Measurements from ENCODE around the gene ELL. TPM values are rescaled to one million over a fixed set of nuclear protein-coding genes. Genes with fewer than 3 reads are reported as not detected.

The ELL gene
- polyA plus RNA-seq, 4 donors = 8.6 to 12.2 (median 10.4) TPM

DNA sequence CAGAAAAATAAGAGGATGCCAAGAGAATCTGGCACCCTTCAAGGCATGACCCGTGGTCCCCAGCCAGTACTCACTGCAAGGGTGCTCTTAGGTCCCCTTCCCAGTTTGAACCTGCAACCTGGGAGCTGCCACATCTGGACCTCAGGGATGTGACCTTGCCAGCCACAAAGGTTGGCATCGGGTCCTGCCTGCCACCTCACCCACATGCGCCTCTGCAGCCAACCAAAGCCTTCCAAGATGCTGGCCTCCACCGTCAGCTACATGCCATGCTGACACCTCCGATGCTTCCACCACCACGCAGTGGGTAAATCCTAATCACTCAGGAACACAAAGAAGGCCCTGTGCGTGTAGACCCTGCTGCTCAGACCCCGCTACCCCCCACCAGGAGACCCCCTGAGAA lies 35.1 kb downstream of the ELL start:
- FAIRE-seq = no peak
- Histone ChIP-seq H3K27ac (ENCODE audit: low read depth in 1 of 3, low read length in 2 of 3) (peak overlapping the region in 1 of 3 donors; percentile 11), H3K9me3 (ENCODE audit: control insufficient read depth in 2 of 2, insufficient read depth in 1 of 2, low read depth in 1 of 2, low read length in 1 of 2) (no peaks in the 10 kb centered on the region), H3K4me1 (ENCODE audit: control insufficient read depth in 3 of 3, insufficient read depth in 2 of 3, low read depth in 1 of 3, low read length in 2 of 3) (peaks cover 11 to 17% (median 15%) of the 10 kb centered on the region in 3 donors), H3K36me3 (ENCODE audit: control insufficient read depth in 3 of 3, insufficient read depth in 2 of 3, low read depth in 1 of 3, low read length in 3 of 3) (peaks cover 0 to 29% (median 0%) of the 10 kb centered on the region in 3 donors), H3K4me3 (ENCODE audit: low read depth in 1 of 3, low read length in 3 of 3) (no peak overlapping the region), H3K27me3 (ENCODE audit: control insufficient read depth in 3 of 3, insufficient read depth in 3 of 3, low read length in 3 of 3) (no peaks in the 10 kb centered on the region)
- 78 to 90% (median 82%) methylated on average over 8 of the region's 8 CpGs for WGBS, 3 donors
- DNase-seq = no peak

DNA sequence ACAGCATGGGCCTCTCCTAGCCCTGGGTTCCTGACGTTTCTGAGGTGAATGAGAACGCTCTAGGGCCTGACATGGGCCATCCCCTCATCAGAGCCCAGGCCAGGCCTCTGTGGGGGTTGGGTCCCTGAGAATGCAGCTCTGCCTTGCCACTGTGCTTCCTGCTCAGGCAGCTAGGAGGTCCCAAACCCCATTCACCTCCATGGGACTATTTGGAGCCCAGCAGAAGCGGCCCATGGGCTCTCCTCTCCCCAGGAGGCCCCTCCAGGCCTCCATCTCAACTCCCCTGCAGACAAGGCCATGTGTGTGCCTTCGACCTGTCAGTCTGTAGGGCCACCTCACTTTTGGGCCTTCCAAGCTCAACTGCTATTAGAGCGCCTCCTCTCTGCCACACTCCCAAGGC lies 36.9 kb downstream of the ELL start:
- no peak for FAIRE-seq

DNA sequence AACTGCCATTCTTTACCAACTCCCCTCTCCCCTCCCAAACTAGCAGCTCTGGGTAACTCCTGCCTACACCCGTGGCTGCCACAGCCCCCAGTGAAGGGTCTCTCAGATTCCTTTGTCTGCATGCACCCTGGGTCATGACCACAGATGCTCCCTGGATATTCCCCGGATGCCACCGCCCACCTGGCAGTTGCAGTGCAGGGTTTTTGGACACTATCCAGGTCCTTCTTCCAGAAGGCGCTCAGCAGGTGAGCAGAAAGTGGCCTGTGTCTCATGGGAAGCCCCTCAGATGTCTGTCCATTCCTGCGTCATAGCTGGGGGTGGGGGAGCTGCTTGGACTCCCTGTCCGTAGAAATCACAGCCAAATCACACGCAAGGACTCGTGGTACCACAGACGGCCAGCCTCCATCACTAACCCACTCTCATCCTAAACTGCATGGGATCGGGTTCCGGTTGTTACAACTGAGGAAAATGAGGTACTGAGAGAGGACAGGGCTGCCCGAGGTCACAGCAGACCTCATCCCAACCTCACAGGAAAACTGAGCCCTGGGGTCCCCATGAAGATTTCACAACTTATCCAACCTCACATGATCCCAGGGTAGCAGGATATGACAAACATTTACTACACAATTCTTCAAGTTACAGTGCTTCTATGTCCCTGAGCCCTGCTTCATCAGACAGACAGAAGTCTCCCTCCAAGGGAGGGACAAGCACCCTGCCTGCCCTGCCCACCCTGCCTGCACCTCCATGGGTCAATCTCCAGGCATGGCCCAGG lies 38.6 kb downstream of the ELL start:
- H3K4me1 ChIP-seq (ENCODE audit: control insufficient read depth in 3 of 3, insufficient read depth in 2 of 3, low read depth in 1 of 3, low read length in 2 of 3) = peaks cover 11 to 32% (median 25%) of the 10 kb centered on the region in 3 donors
- 59 to 72% (median 71%) methylated on average over 12 of the region's 12 CpGs for WGBS, 3 donors
- FAIRE-seq = no peak
- H3K27me3 ChIP-seq (ENCODE audit: control insufficient read depth in 3 of 3, insufficient read depth in 3 of 3, low read length in 3 of 3) = no peaks in the 10 kb centered on the region
- H3K36me3 ChIP-seq (ENCODE audit: control insufficient read depth in 3 of 3, insufficient read depth in 2 of 3, low read depth in 1 of 3, low read length in 3 of 3) = peaks cover 0 to 28% (median 0%) of the 10 kb centered on the region in 3 donors
- H3K9me3 ChIP-seq (ENCODE audit: control insufficient read depth in 2 of 2, insufficient read depth in 1 of 2, low read depth in 1 of 2, low read length in 1 of 2) = no peaks in the 10 kb centered on the region
- no peak for DNase-seq
- H3K27ac ChIP-seq (ENCODE audit: low read depth in 1 of 3, low read length in 2 of 3) = peak overlapping the region in 1 of 3 donors; percentile 29
- no peak overlapping the region for H3K4me3 ChIP-seq (ENCODE audit: low read depth in 1 of 3, low read length in 3 of 3)

More for the DNA sequence above, 36.9 kb downstream of the ELL start:
- H3K36me3 ChIP-seq (ENCODE audit: control insufficient read depth in 3 of 3, insufficient read depth in 2 of 3, low read depth in 1 of 3, low read length in 3 of 3) = peaks cover 0 to 25% (median 0%) of the 10 kb centered on the region in 3 donors
- H3K9me3 ChIP-seq (ENCODE audit: control insufficient read depth in 2 of 2, insufficient read depth in 1 of 2, low read depth in 1 of 2, low read length in 1 of 2) = no peaks in the 10 kb centered on the region
- H3K4me1 ChIP-seq (ENCODE audit: control insufficient read depth in 3 of 3, insufficient read depth in 2 of 3, low read depth in 1 of 3, low read length in 2 of 3) = peaks cover 11 to 22% (median 20%) of the 10 kb centered on the region in 3 donors
- H3K4me3 ChIP-seq (ENCODE audit: low read depth in 1 of 3, low read length in 3 of 3) = no peak overlapping the region
- WGBS, 3 donors = 84 to 98% (median 93%) methylated on average over 4 to 5 of the region's 5 CpGs
- peak overlapping the region in 1 of 3 donors; percentile 37 for H3K27ac ChIP-seq (ENCODE audit: low read depth in 1 of 3, low read length in 2 of 3)
- DNase-seq = no peak
- no peaks in the 10 kb centered on the region for H3K27me3 ChIP-seq (ENCODE audit: control insufficient read depth in 3 of 3, insufficient read depth in 3 of 3, low read length in 3 of 3)

DNA sequence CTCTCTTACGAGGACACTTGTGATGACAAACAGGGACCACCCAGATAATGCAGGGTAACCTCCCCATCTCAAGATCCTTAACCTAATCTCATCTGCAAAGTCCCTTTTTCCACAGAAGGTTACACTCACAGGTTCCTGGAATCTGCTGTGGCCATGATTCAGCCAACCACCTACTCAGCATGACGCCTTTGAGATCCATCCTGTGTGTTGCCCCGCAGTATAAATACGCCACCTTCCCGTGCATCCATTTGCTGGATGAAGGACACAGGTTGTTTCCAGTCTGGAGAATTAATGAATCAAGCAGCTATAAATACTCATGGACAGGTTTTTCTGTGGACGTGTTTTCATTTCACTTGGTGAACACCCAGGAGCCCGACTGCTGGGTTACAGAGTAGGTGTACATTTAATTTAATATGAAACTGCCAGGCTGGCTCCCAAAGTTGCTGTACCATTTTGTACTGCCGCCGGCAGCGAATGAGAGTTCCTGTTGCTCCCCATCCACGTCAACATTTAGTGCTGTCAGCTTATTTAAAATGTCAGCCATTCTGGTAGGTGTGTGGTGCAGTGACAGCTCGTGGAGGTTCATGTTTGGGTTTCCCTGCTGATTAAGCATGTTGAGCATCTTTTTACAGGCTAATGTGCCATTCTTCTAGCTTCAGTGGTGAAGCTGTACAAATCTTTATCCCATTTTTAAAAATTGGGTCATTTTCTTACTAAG lies 40.2 kb downstream of the ELL start:
- WGBS, 3 donors = 90 to 96% (median 92%) methylated on average over 12 of the region's 12 CpGs
- Histone ChIP-seq H3K36me3 (ENCODE audit: control insufficient read depth in 3 of 3, insufficient read depth in 2 of 3, low read depth in 1 of 3, low read length in 3 of 3) (peaks cover 0 to 33% (median 0%) of the 10 kb centered on the region in 3 donors), H3K4me3 (ENCODE audit: low read depth in 1 of 3, low read length in 3 of 3) (no peak overlapping the region), H3K27ac (ENCODE audit: low read depth in 1 of 3, low read length in 2 of 3) (no peak overlapping the region), H3K4me1 (ENCODE audit: control insufficient read depth in 3 of 3, insufficient read depth in 2 of 3, low read depth in 1 of 3, low read length in 2 of 3) (peaks cover 7 to 29% (median 22%) of the 10 kb centered on the region in 3 donors), H3K27me3 (ENCODE audit: control insufficient read depth in 3 of 3, insufficient read depth in 3 of 3, low read length in 3 of 3) (no peaks in the 10 kb centered on the region), H3K9me3 (ENCODE audit: control insufficient read depth in 2 of 2, insufficient read depth in 1 of 2, low read depth in 1 of 2, low read length in 1 of 2) (no peaks in the 10 kb centered on the region)
- FAIRE-seq = no peak
- no peak for DNase-seq

DNA sequence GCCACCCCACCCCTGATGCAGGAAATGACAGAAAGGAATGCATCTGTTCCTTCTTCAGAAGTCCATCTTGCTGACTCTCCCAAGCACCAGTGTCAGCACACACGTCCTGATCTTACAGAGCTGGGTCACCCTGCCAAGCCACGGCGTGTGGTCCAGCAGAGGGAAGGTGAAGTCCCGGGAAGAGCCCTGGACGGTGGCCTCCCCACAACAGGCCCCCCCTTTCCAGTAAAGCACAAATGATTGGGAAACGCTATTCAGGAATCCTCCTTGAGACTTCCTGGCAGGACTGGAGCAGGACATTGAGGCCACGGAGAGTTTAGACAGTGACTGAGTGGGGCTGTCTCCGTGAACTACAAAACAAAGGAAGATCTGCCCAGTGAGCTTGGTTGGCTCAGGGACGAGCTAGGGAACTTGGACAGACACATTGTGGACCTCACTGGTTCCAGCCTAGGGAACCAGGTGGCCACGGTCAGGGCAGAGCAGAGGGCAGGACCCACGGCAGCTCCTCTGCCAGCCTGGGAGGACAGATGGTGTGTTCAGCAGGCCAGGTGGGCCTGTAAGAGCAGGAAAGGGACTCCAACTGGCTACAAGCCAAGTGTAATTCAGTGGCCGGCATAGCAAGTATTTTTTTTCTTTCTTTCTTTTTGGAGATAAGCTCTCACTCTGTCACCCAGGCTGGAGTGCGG lies 41.7 kb downstream of the ELL start:
- Histone ChIP-seq H3K4me3 (ENCODE audit: low read depth in 1 of 3, low read length in 3 of 3) (no peak overlapping the region), H3K27ac (ENCODE audit: low read depth in 1 of 3, low read length in 2 of 3) (peak overlapping the region; percentile 41 to 91 (median 56)), H3K27me3 (ENCODE audit: control insufficient read depth in 3 of 3, insufficient read depth in 3 of 3, low read length in 3 of 3) (no peaks in the 10 kb centered on the region), H3K9me3 (ENCODE audit: control insufficient read depth in 2 of 2, insufficient read depth in 1 of 2, low read depth in 1 of 2, low read length in 1 of 2) (no peaks in the 10 kb centered on the region), H3K4me1 (ENCODE audit: control insufficient read depth in 3 of 3, insufficient read depth in 2 of 3, low read depth in 1 of 3, low read length in 2 of 3) (peaks cover 3 to 24% (median 13%) of the 10 kb centered on the region in 3 donors), H3K36me3 (ENCODE audit: control insufficient read depth in 3 of 3, insufficient read depth in 2 of 3, low read depth in 1 of 3, low read length in 3 of 3) (peaks cover 0 to 37% (median 0%) of the 10 kb centered on the region in 3 donors)
- 40 to 47% (median 45%) methylated on average over 13 of the region's 13 CpGs for WGBS, 3 donors
- DNase-seq (no peak), FAIRE-seq (no peak)

DNA sequence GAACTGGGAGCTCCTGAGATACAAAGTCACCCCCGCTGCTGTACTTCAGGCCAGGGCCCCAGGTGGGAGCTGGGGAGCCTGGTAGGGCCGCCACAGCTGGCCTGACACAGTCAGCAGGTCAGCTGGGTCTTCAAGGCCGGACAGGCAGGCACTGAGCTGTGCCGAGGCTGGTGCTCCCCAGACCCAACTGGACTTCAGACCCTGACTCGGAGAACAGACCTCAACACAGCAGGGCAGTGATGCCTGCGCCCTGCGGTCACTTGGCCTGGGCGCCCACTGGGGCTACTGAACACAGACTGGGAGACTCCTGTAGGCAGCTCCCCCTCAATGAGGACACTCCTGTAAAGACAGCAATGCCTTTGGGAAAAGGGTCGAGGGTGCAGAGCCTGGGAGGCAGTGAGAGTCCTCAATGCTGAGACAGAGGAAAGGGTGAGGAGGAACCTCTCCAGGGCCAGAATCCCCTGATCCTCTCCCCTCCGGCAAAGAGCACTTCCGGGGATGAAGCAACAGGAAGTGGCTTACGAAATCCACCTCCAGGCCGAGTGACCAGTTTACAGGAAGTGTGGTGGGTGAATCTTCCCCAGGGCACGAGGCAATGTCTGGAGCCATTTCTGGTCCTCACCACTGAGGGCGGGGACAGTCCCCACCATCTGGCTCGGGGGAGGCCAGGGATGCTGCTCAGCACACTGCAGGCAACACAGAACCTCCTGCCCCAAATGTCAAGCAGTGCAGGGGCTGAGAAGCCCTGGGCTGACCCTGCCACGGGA lies 43.1 kb downstream of the ELL start:
- FAIRE-seq = no peak
- peaks cover 0 to 24% (median 10%) of the 10 kb centered on the region in 3 donors for H3K4me1 ChIP-seq (ENCODE audit: control insufficient read depth in 3 of 3, insufficient read depth in 2 of 3, low read depth in 1 of 3, low read length in 2 of 3)
- 57 to 78% (median 72%) methylated on average over 16 to 17 of the region's 17 CpGs for WGBS, 3 donors

DNA sequence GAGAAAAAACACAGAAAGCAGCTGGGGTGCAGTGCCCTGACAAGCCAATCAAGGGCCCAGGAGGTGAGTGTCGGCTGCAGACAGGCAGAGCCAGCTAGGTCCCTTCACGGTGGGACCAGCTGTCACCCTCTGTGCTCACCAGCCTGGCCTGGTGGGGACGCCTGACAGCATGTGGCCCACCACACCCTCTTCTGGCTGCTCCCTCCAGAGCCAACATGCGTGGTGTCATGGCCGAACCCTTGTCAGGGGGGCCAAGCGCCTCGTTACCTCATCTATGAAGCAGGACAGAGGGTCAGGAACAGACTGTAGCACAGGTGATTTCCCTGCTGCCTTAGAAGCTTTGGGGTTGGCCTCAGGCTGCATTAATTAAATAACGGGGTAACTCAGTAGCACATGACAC lies 43.9 kb downstream of the ELL start:
- no peak for DNase-seq
- Histone ChIP-seq H3K27me3 (ENCODE audit: control insufficient read depth in 3 of 3, insufficient read depth in 3 of 3, low read length in 3 of 3) (no peaks in the 10 kb centered on the region), H3K4me1 (ENCODE audit: control insufficient read depth in 3 of 3, insufficient read depth in 2 of 3, low read depth in 1 of 3, low read length in 2 of 3) (peaks cover 0 to 24% (median 10%) of the 10 kb centered on the region in 3 donors), H3K36me3 (ENCODE audit: control insufficient read depth in 3 of 3, insufficient read depth in 2 of 3, low read depth in 1 of 3, low read length in 3 of 3) (peaks cover 0 to 46% (median 0%) of the 10 kb centered on the region in 3 donors), H3K27ac (ENCODE audit: low read depth in 1 of 3, low read length in 2 of 3) (peak overlapping the region in 2 of 3 donors; percentile 71 to 75), H3K4me3 (ENCODE audit: low read depth in 1 of 3, low read length in 3 of 3) (no peak overlapping the region), H3K9me3 (ENCODE audit: control insufficient read depth in 2 of 2, insufficient read depth in 1 of 2, low read depth in 1 of 2, low read length in 1 of 2) (no peaks in the 10 kb centered on the region)
- FAIRE-seq = no peak
- WGBS, 3 donors = 74 to 86% (median 77%) methylated on average over 8 of the region's 8 CpGs

More for the DNA sequence above, 43.1 kb downstream of the ELL start:
- Histone ChIP-seq H3K27me3 (ENCODE audit: control insufficient read depth in 3 of 3, insufficient read depth in 3 of 3, low read length in 3 of 3) (no peaks in the 10 kb centered on the region), H3K27ac (ENCODE audit: low read depth in 1 of 3, low read length in 2 of 3) (peak overlapping the region in 2 of 3 donors; percentile 71 to 75), H3K9me3 (ENCODE audit: control insufficient read depth in 2 of 2, insufficient read depth in 1 of 2, low read depth in 1 of 2, low read length in 1 of 2) (no peaks in the 10 kb centered on the region), H3K36me3 (ENCODE audit: control insufficient read depth in 3 of 3, insufficient read depth in 2 of 3, low read depth in 1 of 3, low read length in 3 of 3) (peaks cover 0 to 45% (median 0%) of the 10 kb centered on the region in 3 donors), H3K4me3 (ENCODE audit: low read depth in 1 of 3, low read length in 3 of 3) (no peak overlapping the region)
- peak; percentile 34 to 53 for DNase-seq

All from small intestine (tissue), 7 donors.